LNCAP (cell line): ENCODE data around the gene EEPD1.

Experiments used
- CTCF ChIP-seq: fragments of 450-650 bp; IDR thresholded peaks from 2 replicates; pipeline ENCODE4 v1.5.1; 2017; ENCODE audit warnings: mild to moderate bottlenecking

EEPD1 gene

GRCh38 chr7:36157527-36158320 is 4.7 kb downstream of the EEPD1 start:
- TF ChIP-seq CTCF, result no peak

- TF ChIP-seq CTCF, result no peak
Observed at GRCh38 chr7:36158321-36158605, 5.2 kb downstream of the EEPD1 start.

GRCh38 chr7:36159618-36160017 is 6.6 kb downstream of the EEPD1 start:
- no peak for TF ChIP-seq CTCF

GRCh38 chr7:36160313-36160712 is 7.3 kb downstream of the EEPD1 start:
- TF ChIP-seq CTCF, result no peak

- no peak for TF ChIP-seq CTCF
Observed at GRCh38 chr7:36161996-36162395, 8.9 kb downstream of the EEPD1 start.

- TF ChIP-seq CTCF, result no peak
Observed at GRCh38 chr7:36165059-36165458, 12.0 kb downstream of the EEPD1 start.

GRCh38 chr7:36165802-36166201 is 12.7 kb downstream of the EEPD1 start:
- no peak for TF ChIP-seq CTCF
